H1 (cell line): Measurements from ENCODE around the gene GALNT13. TPM values are rescaled to one million over a fixed set of nuclear protein-coding genes. Genes with fewer than 3 reads are reported as not detected.

Experiments used
- CTCF ChIA-PET: fragments of 300-600 bp; sonication (Branson Sonifier 250); formaldehyde crosslinking; loops from one replicate; lab custom pipeline; 2021; ENCODE audit not compliant: partially characterized antibody; lab: Charles Lee
- POLR2A ChIA-PET: fragments of 300-600 bp; sonication (Branson Sonifier 250); formaldehyde crosslinking; loops from one replicate; lab custom pipeline; 2021; ENCODE audit warnings: inconsistent platforms; ENCODE audit not compliant: partially characterized antibody; lab: Charles Lee
- DNase-seq, 2 experiments: peaks; one replicate each; pipeline versions ENCODE4 v3.0.0 to v3.0.0-alpha.2; 2010 to 2022; ENCODE audit warnings: low spot score in 2 of 2, low read depth in 1 of 2, mixed read lengths in 1 of 2
- FAIRE-seq: peaks from 2 replicates; lab custom pipeline; 2011; peaks lifted over from hg19 to GRCh38; lab: Jason Lieb, UNC
- H2AFZ ChIP-seq: 2 replicates; pipeline ENCODE4 v1.8.1; 2012; ENCODE audit warnings: low read length, inconsistent platforms
- H2AK5ac ChIP-seq: 2 replicates; pipeline ENCODE4 v1.6.1; 2013; ENCODE audit warnings: low read depth, low read length
- H2BK120ac ChIP-seq: replicated peaks from 2 replicates; pipeline ENCODE3; 2013; ENCODE audit warnings: low read depth, low read length, inconsistent platforms
- H2BK12ac ChIP-seq: 2 replicates; pipeline ENCODE4 v1.6.1; 2013; ENCODE audit warnings: low read depth, low read length
- H2BK15ac ChIP-seq: 2 replicates; pipeline ENCODE4 v1.6.1; 2013; ENCODE audit warnings: low read length
- H2BK20ac ChIP-seq: 2 replicates; pipeline ENCODE4 v1.6.1; 2013; ENCODE audit warnings: low read length
- H2BK5ac ChIP-seq: 2 replicates; pipeline ENCODE4 v1.6.1; 2013; ENCODE audit warnings: low read depth, low read length
- H3K14ac ChIP-seq: 2 replicates; pipeline ENCODE4 v1.6.1; 2013; ENCODE audit warnings: inconsistent platforms; ENCODE audit not compliant: insufficient read length
- H3K18ac ChIP-seq: 2 replicates; pipeline ENCODE4 v1.6.1; 2013; ENCODE audit warnings: low read length; ENCODE audit errors: extremely low read depth
- H3K23ac ChIP-seq: 2 replicates; pipeline ENCODE4 v1.6.1; 2013; ENCODE audit warnings: inconsistent platforms; ENCODE audit not compliant: insufficient read length
- H3K23me2 ChIP-seq: 2 replicates; pipeline ENCODE4 v1.6.1; 2013; ENCODE audit warnings: low read depth, low read length
- H3K27ac ChIP-seq: 2 replicates; pipeline ENCODE4 v1.6.1; 2011; ENCODE audit warnings: low read depth, low read length, inconsistent platforms
- H3K27me3 ChIP-seq, 4 experiments: replicated peaks in 1 of 4; 1 replicate in 1 of 4; 2 replicates in 3 of 4; pipeline versions ENCODE4 v1.6.1 to v1.8.1; 2011 to 2013; ENCODE audit warnings: low read length in 3 of 4, mild to moderate bottlenecking in 3 of 4, inconsistent platforms in 2 of 4, mixed read lengths in 2 of 4, moderate library complexity in 1 of 4; ENCODE audit not compliant: control insufficient read depth in 3 of 4, insufficient read depth in 3 of 4; ENCODE audit errors: extremely low read depth in 1 of 4
- H3K36me3 ChIP-seq, 4 experiments: 2 replicates each; pipeline versions ENCODE4 v1.6.1 to v1.8.1; 2011 to 2013; ENCODE audit warnings: mild to moderate bottlenecking in 4 of 4, low read length in 3 of 4, moderate library complexity in 2 of 4, control low read depth in 1 of 4, inconsistent platforms in 1 of 4; ENCODE audit not compliant: insufficient read depth in 4 of 4, control insufficient read depth in 2 of 4
- H3K4ac ChIP-seq: replicated peaks from 2 replicates; pipeline ENCODE3; 2013; ENCODE audit warnings: low read length, low read depth, mixed read lengths, inconsistent platforms; ENCODE audit not compliant: insufficient read length
- H3K4me1 ChIP-seq, 4 experiments: replicated peaks in 1 of 4; 1 replicate in 1 of 4; 2 replicates in 3 of 4; pipeline versions ENCODE4 v1.6.1 to v1.8.1; 2011 to 2013; ENCODE audit warnings: low read length in 3 of 4, inconsistent platforms in 2 of 4, mixed read lengths in 1 of 4; ENCODE audit not compliant: insufficient read depth in 4 of 4, control insufficient read depth in 3 of 4
- H3K4me2 ChIP-seq, 2 experiments: 2 replicates each; pipeline versions ENCODE4 v1.6.1 to v1.8.1; 2011 to 2013; ENCODE audit warnings: low read depth in 2 of 2, low read length in 2 of 2, control low read depth in 1 of 2, inconsistent platforms in 1 of 2, mild to moderate bottlenecking in 1 of 2; ENCODE audit not compliant: insufficient read depth in 1 of 2
- H3K4me3 ChIP-seq, 4 experiments: fragments of 200-600, 300-600 bp in 1 of 4; sonication (generic), shearing (Covaris generic), sonication (Bioruptor Twin) in 1 of 4; 2 replicates each; pipeline versions ENCODE4 v1.5.1 to v1.8.1; 2011 to 2016; ENCODE audit warnings: low read length in 4 of 4, low read depth in 3 of 4, control low read depth in 2 of 4, inconsistent platforms in 2 of 4, mild to moderate bottlenecking in 2 of 4, mixed read lengths in 1 of 4, moderate library complexity in 1 of 4; ENCODE audit not compliant: insufficient read depth in 2 of 4; ENCODE audit errors: extremely low read depth in 1 of 4
- H3K56ac ChIP-seq: replicated peaks from 2 replicates; pipeline ENCODE3; 2013; ENCODE audit warnings: low read depth, mild to moderate bottlenecking, mixed read lengths, low read length, inconsistent platforms; ENCODE audit not compliant: insufficient read length
- H3K79me1 ChIP-seq: 2 replicates; pipeline ENCODE4 v1.6.1; 2013; ENCODE audit warnings: low read depth, low read length, control low read depth
- H3K79me2 ChIP-seq, 2 experiments: 2 replicates each; pipeline versions ENCODE4 v1.6.1 to v1.8.1; 2012 to 2013; ENCODE audit warnings: low read length in 2 of 2, mild to moderate bottlenecking in 2 of 2, inconsistent platforms in 1 of 2; ENCODE audit not compliant: insufficient read depth in 2 of 2, control insufficient read depth in 1 of 2
- H3K9ac ChIP-seq, 4 experiments: replicated peaks in 1 of 4; 1 replicate in 1 of 4; 2 replicates in 3 of 4; pipeline versions ENCODE4 v1.6.1 to v1.8.1; 2011 to 2013; ENCODE audit warnings: low read depth in 3 of 4, low read length in 3 of 4, control low read depth in 2 of 4, mild to moderate bottlenecking in 2 of 4, moderate library complexity in 2 of 4, inconsistent platforms in 1 of 4; ENCODE audit errors: extremely low read depth in 1 of 4
- H3K9me3 ChIP-seq, 2 experiments: 2 replicates each; pipeline versions ENCODE4 v1.6.1 to v1.8.1; 2012 to 2013; ENCODE audit warnings: mild to moderate bottlenecking in 2 of 2, moderate library complexity in 2 of 2, control low read depth in 1 of 2, inconsistent platforms in 1 of 2, low read depth in 1 of 2, low read length in 1 of 2, mixed read lengths in 1 of 2; ENCODE audit not compliant: insufficient read depth in 2 of 2
- H4K20me1 ChIP-seq, 2 experiments: replicated peaks in 1 of 2; 2 replicates each; pipeline versions ENCODE3 to v1.8.1; 2011 to 2013; ENCODE audit warnings: inconsistent platforms in 2 of 2, low read length in 2 of 2, mild to moderate bottlenecking in 1 of 2; ENCODE audit not compliant: insufficient read depth in 2 of 2, control insufficient read depth in 1 of 2
- H4K5ac ChIP-seq: 2 replicates; pipeline ENCODE4 v1.6.1; 2013; ENCODE audit warnings: low read length, low read depth, mixed read lengths, inconsistent platforms; ENCODE audit not compliant: insufficient read length
- H4K8ac ChIP-seq: 2 replicates; pipeline ENCODE4 v1.8.0; 2013; ENCODE audit warnings: mild to moderate bottlenecking, moderate library complexity, low read length, inconsistent platforms; ENCODE audit not compliant: insufficient read depth; ENCODE audit errors: extremely low read depth
- H4K91ac ChIP-seq: replicated peaks from 2 replicates; pipeline ENCODE3; 2013; ENCODE audit warnings: low read length, mixed read lengths, inconsistent platforms; ENCODE audit not compliant: insufficient read length
- EP300 ChIP-seq, 2 experiments: IDR thresholded peaks; 1 replicate in 1 of 2; 2 replicates in 1 of 2; pipeline ENCODE4 v1.6.1; 2011 to 2012; ENCODE audit warnings: low read depth in 2 of 2, low read length in 2 of 2, mild to moderate bottlenecking in 2 of 2, borderline replicate concordance in 1 of 2, inconsistent platforms in 1 of 2, moderate library complexity in 1 of 2
- FOSL1 ChIP-seq: IDR thresholded peaks from 2 replicates; pipeline ENCODE4 v1.6.1; 2011; ENCODE audit warnings: mild to moderate bottlenecking, low read depth, low read length, moderate library complexity; ENCODE audit not compliant: insufficient read depth
- KDM5A ChIP-seq: fragments of 200-600 bp; IDR thresholded peaks from 2 replicates; pipeline ENCODE4 v1.7.1; 2012; ENCODE audit warnings: mild to moderate bottlenecking, low read length, inconsistent platforms, mixed read lengths
- POLR2AphosphoS5 ChIP-seq: IDR thresholded peaks from 2 replicates; pipeline ENCODE4 v1.6.1; 2011; ENCODE audit warnings: low read depth, low read length
- POU5F1 ChIP-seq: IDR thresholded peaks from 2 replicates; pipeline ENCODE4 v1.6.1; 2011; ENCODE audit warnings: low read depth, mild to moderate bottlenecking, low read length, moderate library complexity
- RNF2 ChIP-seq: fragments of 200-900, 300-1000 bp; sonication (generic); IDR thresholded peaks from 2 replicates; pipeline ENCODE4 v1.7.1; 2016; ENCODE audit warnings: borderline replicate concordance, low read depth, mild to moderate bottlenecking, antibody characterized with exemption, low read length; ENCODE audit not compliant: poor library complexity, severe bottlenecking; ENCODE audit errors: missing control alignments
- SIX5 ChIP-seq: IDR thresholded peaks from 2 replicates; pipeline ENCODE4 v1.6.1; 2011; ENCODE audit warnings: mild to moderate bottlenecking, low read depth, low read length
- TAF1 ChIP-seq: IDR thresholded peaks from 2 replicates; pipeline ENCODE4 v1.6.1; 2011; ENCODE audit warnings: mild to moderate bottlenecking, low read depth, low read length
- TEAD4 ChIP-seq: IDR thresholded peaks from 2 replicates; pipeline ENCODE4 v1.6.1; 2012; ENCODE audit warnings: low read depth, low read length, inconsistent platforms, mixed read lengths
- YY1 ChIP-seq: IDR thresholded peaks from 2 replicates; pipeline ENCODE4 v1.6.1; 2011; ENCODE audit warnings: low read depth, mild to moderate bottlenecking, low read length
- WGBS, 2 experiments: shearing (Covaris generic) in 1 of 2; methylation state at CpG; one replicate each; pipeline versions ENCODE4 v1.1.6 to v1.1.7; 2013 to 2015; ENCODE audit warnings: low lambda C conversion rate in 2 of 2, mixed read lengths in 2 of 2, inconsistent platforms in 1 of 2, low coverage in 1 of 2, missing lambda C conversion rate in 1 of 2; ENCODE audit not compliant: insufficient replicate concordance in 2 of 2, insufficient coverage in 1 of 2, insufficient read length in 1 of 2; ENCODE audit errors: extremely low coverage in 1 of 2, missing lambda C conversion rate in 1 of 2; 5-methylcytosine and 5-hydroxymethylcytosine counted together
- polyA plus RNA-seq, 7 experiments: library from polyadenylated mRNA; depleted of rRNA in 3 of 7; stranded (reverse) in 5 of 7; unstranded in 2 of 7; fragments of >200 nt in 5 of 7; fragments of 200-250 nt in 2 of 7; gene quantifications; 1 replicate in 5 of 7; 2 replicates in 1 of 7; 4 replicates in 1 of 7; pipeline versions ENCODE4 v1.2.1 to v1.2.3, GENCODE V29; 2011 to 2013; ENCODE audit warnings: missing spikeins in 2 of 7, mixed read lengths in 2 of 7
- total RNA-seq: library from RNA; stranded (reverse); fragmentation: NEBNext Ultra II Directional; extraction: Animal tissue kit (Norgen Biotek cat#: 25700); gene quantifications from 2 replicates; pipeline ENCODE4 v1.2.1, GENCODE V29; 2021
- TF ChIP-seq, protein P1 (sequence below): IDR thresholded peaks from 2 replicates; pipeline ENCODE4 v1.6.1; 2012; ENCODE audit warnings: inconsistent platforms

GALNT13 gene
- total and polyA plus RNA-seq, 2 of the 8 experiments (the other 6 are each of a cell fraction or from before 2014, with no cell fraction given): 3.2 to 9.6 TPM

DNA sequence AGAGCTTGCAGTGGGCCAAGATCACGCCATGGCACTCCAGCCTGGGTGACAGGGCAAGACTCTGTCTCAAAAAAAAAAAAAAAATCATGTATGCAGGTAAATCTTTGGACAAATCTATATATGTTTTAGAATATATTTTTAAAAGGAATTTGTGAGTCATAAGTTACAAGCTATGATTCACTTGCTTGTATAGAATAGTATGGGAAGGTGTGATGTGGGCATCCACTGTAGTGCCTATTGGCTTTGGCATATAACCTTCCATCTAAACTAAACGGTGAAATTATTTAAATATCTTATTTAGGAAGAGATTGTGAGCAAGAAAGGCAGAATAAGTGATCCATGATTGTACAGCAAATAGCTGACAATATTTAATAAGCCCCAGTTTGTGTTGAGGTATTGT, 261.1 kb downstream of the GALNT13 start:
- H3K14ac ChIP-seq: no peak overlapping the region
- ChIA-PET CTCF (interaction anchor here (1.4 kb wide), 1 partner anchor 13 kb away, joined by 8 read pairs; no protein-coding TSS in a partner anchor), POLR2A (no interaction called here)
- H2AFZ ChIP-seq: no peak overlapping the region
- H3K4me1 ChIP-seq: no peaks in the 10 kb centered on the region
- H3K4me3 ChIP-seq: no peak overlapping the region
- no peaks in the 10 kb centered on the region for H4K20me1 ChIP-seq
- no peaks in the 10 kb centered on the region for H3K79me2 ChIP-seq
- no peak for FAIRE-seq
- H4K91ac ChIP-seq: no peak overlapping the region
- H2BK15ac ChIP-seq: no peak overlapping the region
- no peak overlapping the region for H3K4ac ChIP-seq
- 70% methylated on average over 2 of the region's 2 CpGs; no CpG with 5 or more reads in 1 of the 2 experiments for WGBS, 2 experiments
- H3K18ac ChIP-seq: no peak overlapping the region
- no peak overlapping the region for H2BK12ac ChIP-seq
- no peak for TF ChIP-seq KDM5A
- TF ChIP-seq POU5F1: no peak
- TF ChIP-seq TAF1: no peak
- TF ChIP-seq, protein P1, sequence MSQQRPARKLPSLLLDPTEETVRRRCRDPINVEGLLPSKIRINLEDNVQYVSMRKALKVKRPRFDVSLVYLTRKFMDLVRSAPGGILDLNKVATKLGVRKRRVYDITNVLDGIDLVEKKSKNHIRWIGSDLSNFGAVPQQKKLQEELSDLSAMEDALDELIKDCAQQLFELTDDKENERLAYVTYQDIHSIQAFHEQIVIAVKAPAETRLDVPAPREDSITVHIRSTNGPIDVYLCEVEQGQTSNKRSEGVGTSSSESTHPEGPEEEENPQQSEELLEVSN: no peak
- no peak for TF ChIP-seq RNF2
- TF ChIP-seq TEAD4: no peak
- TF ChIP-seq SIX5: no peak
- TF ChIP-seq YY1: no peak
- TF ChIP-seq POLR2AphosphoS5: no peak
- no peak for TF ChIP-seq FOSL1
- no peak for TF ChIP-seq EP300 (IDR thresholded peaks at IDR 0.05; ENCODE audit: borderline replicate concordance in 1 of 2, low read depth in 2 of 2, low read length in 2 of 2)
- TF ChIP-seq, all 59 proteins: peak for 0
- Histone ChIP-seq H2BK120ac (no peak overlapping the region), H3K56ac (no peak overlapping the region), H3K27me3 (no peaks in the 10 kb centered on the region), H3K9ac (no peak overlapping the region), H2AK5ac (no peak overlapping the region), H3K36me3 (no peaks in the 10 kb centered on the region), H4K5ac (no peak overlapping the region), H3K4me2 (no peak overlapping the region), H3K27ac (no peak overlapping the region), H3K23me2 (peaks cover under 1% of the 10 kb centered on the region; the same call in 1 of the 2 replicates), H3K9me3 (no peaks in the 10 kb centered on the region), H4K8ac (no peak overlapping the region), H2BK20ac (no peak overlapping the region), H2BK5ac (no peak overlapping the region), H3K23ac (no peak overlapping the region), H3K79me1 (no peaks in the 10 kb centered on the region)
- no peak for DNase-seq
